Mammary epithelial cell (primary cell): ENCODE results near the gene RPS28.

Source experiments
- EZH2 ChIP-seq: IDR thresholded peaks from 2 replicates; pipeline ENCODE4 v1.6.1; 2012; ENCODE audit warnings: low read length, inconsistent platforms, borderline replicate concordance
- TF ChIP-seq, protein P1 (sequence below), 2 donors: IDR thresholded peaks in 1 of 2; conservative IDR thresholded peaks in 1 of 2; 2 replicates each; pipeline ENCODE4 v1.5.1; 2011 to 2012; ENCODE audit warnings: inconsistent platforms in 2 of 2, low read length in 2 of 2, mild to moderate bottlenecking in 2 of 2, control low read depth in 1 of 2, low read depth in 1 of 2; ENCODE audit not compliant: insufficient read depth in 1 of 2; ENCODE audit errors: extremely low read depth in 1 of 2

DNA sequence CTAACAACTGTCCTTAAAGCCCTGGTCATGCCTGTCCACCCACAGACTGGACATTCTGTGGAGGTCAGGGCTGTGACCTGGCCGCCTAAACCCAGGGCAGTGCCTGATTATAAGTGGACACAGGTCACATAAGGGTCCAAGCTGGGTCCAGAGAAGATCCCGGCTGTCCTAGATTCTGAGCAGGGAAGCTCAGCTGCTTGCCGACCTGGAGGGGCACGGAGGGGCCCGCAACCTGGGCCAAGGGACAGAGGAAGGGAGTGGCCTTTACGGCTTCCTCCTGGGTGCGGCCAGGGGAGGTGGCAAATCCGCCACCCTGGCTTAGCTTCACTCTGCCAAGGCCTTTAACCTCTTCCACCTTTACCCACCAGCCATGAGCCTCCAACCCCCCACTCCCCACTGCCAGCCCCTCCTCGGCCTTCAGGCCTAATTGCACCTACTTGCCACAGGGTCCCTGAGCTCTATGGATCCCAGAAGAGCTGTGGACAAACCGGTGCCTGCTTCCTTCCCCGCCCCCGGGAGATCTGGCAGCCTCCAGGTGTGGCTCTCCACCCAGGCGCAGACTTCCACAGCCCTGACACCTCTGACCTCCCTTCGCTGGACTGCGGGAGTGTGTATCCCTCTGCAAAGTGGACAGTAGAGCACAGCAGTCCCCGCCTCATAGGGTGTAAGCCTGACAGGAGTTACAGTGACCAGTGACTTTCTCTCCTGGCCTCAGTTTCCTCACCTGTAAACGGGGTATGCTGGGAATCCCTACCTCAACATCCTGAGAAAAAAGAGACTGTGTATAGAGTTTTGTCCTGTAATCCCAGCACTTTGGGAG lies 14.9 kb upstream of the RPS28 start:
- TF ChIP-seq, protein P1, sequence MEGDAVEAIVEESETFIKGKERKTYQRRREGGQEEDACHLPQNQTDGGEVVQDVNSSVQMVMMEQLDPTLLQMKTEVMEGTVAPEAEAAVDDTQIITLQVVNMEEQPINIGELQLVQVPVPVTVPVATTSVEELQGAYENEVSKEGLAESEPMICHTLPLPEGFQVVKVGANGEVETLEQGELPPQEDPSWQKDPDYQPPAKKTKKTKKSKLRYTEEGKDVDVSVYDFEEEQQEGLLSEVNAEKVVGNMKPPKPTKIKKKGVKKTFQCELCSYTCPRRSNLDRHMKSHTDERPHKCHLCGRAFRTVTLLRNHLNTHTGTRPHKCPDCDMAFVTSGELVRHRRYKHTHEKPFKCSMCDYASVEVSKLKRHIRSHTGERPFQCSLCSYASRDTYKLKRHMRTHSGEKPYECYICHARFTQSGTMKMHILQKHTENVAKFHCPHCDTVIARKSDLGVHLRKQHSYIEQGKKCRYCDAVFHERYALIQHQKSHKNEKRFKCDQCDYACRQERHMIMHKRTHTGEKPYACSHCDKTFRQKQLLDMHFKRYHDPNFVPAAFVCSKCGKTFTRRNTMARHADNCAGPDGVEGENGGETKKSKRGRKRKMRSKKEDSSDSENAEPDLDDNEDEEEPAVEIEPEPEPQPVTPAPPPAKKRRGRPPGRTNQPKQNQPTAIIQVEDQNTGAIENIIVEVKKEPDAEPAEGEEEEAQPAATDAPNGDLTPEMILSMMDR (conservative IDR thresholded peaks at IDR 0.05 in 1 of 2, IDR thresholded peaks at IDR 0.05 in 1 of 2; ENCODE audit: extremely low read depth in 1 of 2, insufficient read depth in 1 of 2, low read depth in 1 of 2, low read length in 2 of 2) = no peak
- no peak for TF ChIP-seq EZH2
